ENCODE results near the gene UCN3. TPM values are rescaled to one million over a fixed set of nuclear protein-coding genes. Genes with fewer than 3 reads are reported as not detected.

UCN3 gene
- total RNA-seq, 1 experiment from 2014 or later, result not detected

- Histone ChIP-seq H2BK12ac (ENCODE audit: insufficient read length, low read depth, low read length) (no peak overlapping the region), H2BK15ac (ENCODE audit: low read depth, low read length) (no peak overlapping the region), H2BK5ac (ENCODE audit: insufficient read length, low read length) (no peak overlapping the region), H4K8ac (replicated peaks; ENCODE audit: insufficient read length, low read depth, low read length) (no peak overlapping the region), H3K18ac (ENCODE audit: insufficient read length, low read depth, low read length) (no peak overlapping the region), H3K23me2 (ENCODE audit: insufficient read length, low read depth, low read length, poor library complexity, severe bottlenecking) (no peaks in the 10 kb centered on the region), H4K20me1 (ENCODE audit: control insufficient read depth, insufficient read depth, insufficient read length) (no peaks in the 10 kb centered on the region), H3K79me2 (ENCODE audit: insufficient read depth, low read length) (no peaks in the 10 kb centered on the region), H2AFZ (ENCODE audit: low read length) (no peak overlapping the region), H2BK20ac (ENCODE audit: low read depth, low read length, poor library complexity, severe bottlenecking) (no peak overlapping the region), H3K4me1 (ENCODE audit: insufficient read depth, low read length) (no peaks in the 10 kb centered on the region), H3K56ac (ENCODE audit: insufficient read length, low read depth, low read length) (no peak overlapping the region), H3K14ac (ENCODE audit: insufficient read depth, low read length) (no peak overlapping the region), H3T11ph (ENCODE audit: low read length) (no peak overlapping the region), H3K9ac (ENCODE audit: extremely low read depth, insufficient read length, low read length) (no peak overlapping the region), H3K4me2 (ENCODE audit: insufficient read depth, insufficient read length, low read length) (no peak overlapping the region), H3K79me1 (ENCODE audit: insufficient read depth, low read depth, low read length, poor library complexity, severe bottlenecking) (no peaks in the 10 kb centered on the region), H3K27me3 (ENCODE audit: insufficient read depth, low read length) (no peaks in the 10 kb centered on the region), H2AK5ac (ENCODE audit: insufficient read length, low read length) (no peak overlapping the region), H3K4ac (ENCODE audit: low read depth, low read length) (no peak overlapping the region), H4K91ac (ENCODE audit: insufficient read length, low read depth, low read length) (no peak overlapping the region), H3K27ac (ENCODE audit: insufficient read length, low read depth, low read length) (no peak overlapping the region), H2BK120ac (ENCODE audit: low read depth, low read length, poor library complexity, severe bottlenecking) (no peak overlapping the region), H3K23ac (ENCODE audit: insufficient read length, low read depth, low read length) (no peak overlapping the region), H3K9me3 (ENCODE audit: control insufficient read depth, low read depth, low read length) (no peaks in the 10 kb centered on the region), H4K5ac (ENCODE audit: insufficient read length, low read depth, low read length) (no peak overlapping the region)
- H3K4me1 Mint-ChIP-seq, result 0 out of 4 replicates have a peak, but pooled peaks cover 0 to 2% of the 10 kb centered on the region in 2 experiments
- DNase-seq, result no peak
- no peak overlapping the region for H3K27ac Mint-ChIP-seq
- peaks cover 0 to 46% of the 10 kb centered on the region in 2 experiments; a peak in 3 of 5 replicates for H3K9me3 Mint-ChIP-seq
- H3K4me3 Mint-ChIP-seq, result no peak overlapping the region
- peaks cover 4% of the 10 kb centered on the region for H3K27me3 Mint-ChIP-seq (ENCODE audit: low read depth)
- no peak for TF ChIP-seq CTCF (conservative IDR thresholded peaks at IDR 0.05)
- H3K36me3 Mint-ChIP-seq (ENCODE audit: insufficient read depth in 1 of 3, low read depth in 3 of 3), result no peaks in the 10 kb centered on the region
These were observed 1.9 kb upstream of the UCN3 start for GRCh38 chr10:5362873-5363272.

Data from H9 (cell line).